COLO829 (cell line): ENCODE measurements around the gene DAP3.
"Not testable (repeated sequence)": the region's sequence is repeated elsewhere in the genome, so short reads cannot be mapped to it uniquely, and the experiment has no call there.

Source experiments
- DNase-seq: peaks from one replicate; pipeline ENCODE4 v3.0.0; 2012; ENCODE audit warnings: low spot score

The DAP3 gene

DNA sequence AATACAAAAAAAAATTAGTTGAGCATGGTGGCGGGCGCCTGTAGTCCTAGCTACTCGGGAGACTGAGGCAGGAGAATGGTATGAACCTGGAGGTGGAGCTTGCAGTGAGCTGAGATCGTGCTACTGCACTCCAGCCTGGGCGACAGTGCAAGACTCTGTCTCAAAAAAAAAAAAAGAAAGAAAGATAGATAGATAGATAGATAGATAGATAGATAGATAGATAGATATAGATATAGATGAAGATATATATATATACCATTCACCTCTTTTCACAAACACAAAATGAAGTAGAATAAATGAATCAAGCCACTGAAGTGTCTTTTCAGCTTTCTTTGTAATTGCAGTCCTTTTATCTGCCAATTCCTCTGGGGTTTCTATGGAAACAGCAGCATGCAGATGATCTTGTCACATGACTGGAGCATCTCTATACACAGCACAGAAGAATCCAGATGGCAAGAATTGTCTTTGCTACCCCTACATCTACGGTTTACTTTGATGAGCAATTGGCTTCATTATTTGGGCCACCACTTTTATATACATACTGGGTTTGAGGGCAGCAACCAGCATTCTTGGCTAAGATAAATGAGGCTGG lies 29.7 kb downstream of the DAP3 start:
- DNase-seq, result not testable (repeated sequence)

DNA sequence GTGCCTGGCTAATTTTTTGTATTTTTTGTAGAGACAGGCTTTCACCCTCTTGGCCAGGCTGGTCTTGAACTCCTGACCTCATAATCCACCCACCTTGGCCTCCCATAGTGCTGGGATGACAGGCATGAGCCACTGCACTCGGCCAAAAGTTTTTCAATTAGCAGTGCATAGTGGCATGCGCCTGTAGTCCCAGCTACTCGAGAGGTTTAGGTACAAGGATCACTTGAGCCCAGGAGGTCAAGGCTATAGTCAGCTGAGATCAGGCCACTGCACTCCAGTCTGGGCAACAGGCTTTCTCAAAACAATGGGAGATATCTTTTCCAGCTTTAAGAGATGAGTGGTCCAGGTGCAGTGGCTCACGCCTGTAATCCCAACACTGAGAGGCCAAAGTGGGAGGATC lies 30.8 kb downstream of the DAP3 start:
- DNase-seq, result no peak

DNA sequence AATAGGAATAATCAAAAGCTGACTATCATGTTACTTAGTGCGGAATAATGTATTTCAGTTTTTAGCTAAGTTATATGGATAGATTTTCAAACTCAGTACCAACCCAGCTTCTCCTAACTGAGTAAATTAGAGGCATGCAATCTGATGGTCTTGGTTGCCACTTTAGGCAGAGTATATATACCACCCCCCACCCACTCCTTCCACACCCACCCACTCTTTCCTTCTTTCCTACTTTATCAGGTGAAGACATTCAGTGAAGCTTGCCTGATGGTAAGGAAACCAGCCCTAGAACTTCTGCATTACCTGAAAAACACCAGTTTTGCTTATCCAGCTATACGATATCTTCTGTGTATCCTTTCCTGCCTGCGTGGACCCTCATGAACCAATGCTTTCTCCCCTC lies 36.3 kb downstream of the DAP3 start:
- DNase-seq, result no peak

DNA sequence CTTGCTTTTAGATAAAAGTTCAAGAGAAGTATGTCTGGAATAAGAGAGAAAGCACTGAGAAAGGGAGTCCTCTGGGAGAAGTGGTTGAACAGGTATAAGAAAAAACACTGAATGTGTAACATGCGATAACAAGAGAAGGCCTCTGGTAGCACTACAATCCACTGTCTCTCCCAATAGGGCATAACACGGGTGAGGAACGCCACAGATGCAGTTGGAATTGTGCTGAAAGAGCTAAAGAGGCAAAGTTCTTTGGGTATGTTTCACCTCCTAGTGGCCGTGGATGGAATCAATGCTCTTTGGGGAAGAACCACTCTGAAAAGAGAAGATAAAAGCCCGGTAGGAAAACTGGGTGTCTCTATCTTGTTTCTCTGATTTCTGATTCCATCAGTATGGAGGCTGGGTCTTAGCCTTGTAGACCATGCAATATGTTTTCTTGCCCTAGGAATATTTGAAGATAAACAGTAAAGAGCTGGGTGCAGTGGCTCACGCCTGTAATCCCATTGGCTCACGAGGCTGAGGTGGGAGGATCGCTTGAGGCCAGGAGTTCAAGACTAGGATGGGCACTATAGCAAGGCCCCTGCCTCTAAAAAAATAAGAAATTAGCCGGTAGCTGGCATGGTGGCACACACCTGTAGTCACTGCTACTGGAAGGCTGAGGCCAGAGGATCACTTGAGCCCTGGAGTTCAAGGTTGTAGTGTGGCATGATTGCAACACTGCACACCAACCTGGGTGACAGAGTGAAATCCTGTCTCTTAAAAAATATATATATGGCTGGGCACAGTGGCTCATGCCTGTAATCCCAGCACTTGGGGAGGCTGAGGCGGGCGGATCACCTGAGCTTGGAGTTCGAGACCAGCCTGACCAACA lies 40.4 kb downstream of the DAP3 start:
- DNase-seq, result peak; percentile 59

DNA sequence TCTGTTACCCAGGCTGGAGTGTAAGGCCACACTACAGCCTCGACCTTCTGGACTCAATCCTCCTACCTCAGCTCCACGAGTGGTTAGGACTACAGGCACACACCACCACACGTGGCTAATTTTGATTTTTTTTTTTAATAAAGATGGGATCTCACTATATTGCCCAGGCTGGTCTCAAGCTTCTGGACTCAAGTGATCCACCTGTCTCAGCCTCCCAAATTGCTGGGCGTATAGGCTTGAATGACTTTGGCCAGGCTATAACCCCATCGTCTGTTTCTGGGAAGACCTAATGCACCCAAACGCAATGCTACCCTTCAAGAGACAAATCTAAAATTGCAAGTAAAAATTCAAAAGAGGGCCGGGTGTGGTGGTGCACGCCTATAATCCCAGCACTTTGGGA lies 52.1 kb downstream of the DAP3 start:
- DNase-seq, result no peak

DNA sequence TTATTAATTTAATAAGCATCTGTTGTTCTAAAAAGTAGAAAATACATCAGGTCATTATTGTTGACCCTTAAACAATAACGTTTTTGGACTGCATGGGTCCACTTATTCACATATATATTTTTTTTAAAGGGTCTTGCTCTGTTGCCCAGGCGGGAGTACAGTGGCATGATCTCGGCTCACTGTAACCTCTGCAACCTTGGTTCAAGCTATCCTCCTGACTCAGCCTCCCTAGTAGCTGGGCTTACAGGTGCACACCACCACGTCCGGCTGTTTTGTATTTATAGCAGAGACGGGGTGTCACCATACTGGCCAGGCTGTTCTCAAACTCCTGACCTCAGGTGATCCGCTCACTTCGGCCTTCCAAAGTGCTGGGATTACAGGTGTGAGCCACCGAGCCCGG lies 53.0 kb downstream of the DAP3 start:
- no peak for DNase-seq

DNA sequence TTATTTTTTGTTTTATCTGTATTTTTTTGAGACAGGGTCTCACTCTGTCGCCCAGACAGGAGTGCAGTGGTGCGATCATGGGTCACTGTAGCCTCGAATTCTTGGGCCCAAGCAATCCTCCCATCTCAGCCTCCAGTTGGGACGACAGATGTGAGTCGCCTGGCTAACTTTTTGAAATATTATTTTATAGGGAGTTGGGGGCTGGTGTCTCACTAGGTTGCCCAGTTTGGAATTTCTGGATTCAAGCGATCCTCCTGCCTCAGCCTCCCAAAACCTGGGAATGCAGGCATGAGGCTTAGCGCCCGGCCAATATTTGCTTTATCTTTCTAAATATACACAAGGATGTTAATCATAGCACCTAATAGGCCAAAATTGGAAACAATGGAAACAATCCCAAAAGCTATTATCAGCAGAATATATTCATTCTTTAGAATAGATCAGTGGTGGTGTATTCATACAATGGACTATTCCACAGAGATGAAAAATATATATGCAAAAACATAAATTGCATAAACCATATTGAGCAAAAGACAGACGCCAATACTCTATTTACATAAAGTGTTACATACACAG lies 55.9 kb downstream of the DAP3 start:
- DNase-seq, result no peak

DNA sequence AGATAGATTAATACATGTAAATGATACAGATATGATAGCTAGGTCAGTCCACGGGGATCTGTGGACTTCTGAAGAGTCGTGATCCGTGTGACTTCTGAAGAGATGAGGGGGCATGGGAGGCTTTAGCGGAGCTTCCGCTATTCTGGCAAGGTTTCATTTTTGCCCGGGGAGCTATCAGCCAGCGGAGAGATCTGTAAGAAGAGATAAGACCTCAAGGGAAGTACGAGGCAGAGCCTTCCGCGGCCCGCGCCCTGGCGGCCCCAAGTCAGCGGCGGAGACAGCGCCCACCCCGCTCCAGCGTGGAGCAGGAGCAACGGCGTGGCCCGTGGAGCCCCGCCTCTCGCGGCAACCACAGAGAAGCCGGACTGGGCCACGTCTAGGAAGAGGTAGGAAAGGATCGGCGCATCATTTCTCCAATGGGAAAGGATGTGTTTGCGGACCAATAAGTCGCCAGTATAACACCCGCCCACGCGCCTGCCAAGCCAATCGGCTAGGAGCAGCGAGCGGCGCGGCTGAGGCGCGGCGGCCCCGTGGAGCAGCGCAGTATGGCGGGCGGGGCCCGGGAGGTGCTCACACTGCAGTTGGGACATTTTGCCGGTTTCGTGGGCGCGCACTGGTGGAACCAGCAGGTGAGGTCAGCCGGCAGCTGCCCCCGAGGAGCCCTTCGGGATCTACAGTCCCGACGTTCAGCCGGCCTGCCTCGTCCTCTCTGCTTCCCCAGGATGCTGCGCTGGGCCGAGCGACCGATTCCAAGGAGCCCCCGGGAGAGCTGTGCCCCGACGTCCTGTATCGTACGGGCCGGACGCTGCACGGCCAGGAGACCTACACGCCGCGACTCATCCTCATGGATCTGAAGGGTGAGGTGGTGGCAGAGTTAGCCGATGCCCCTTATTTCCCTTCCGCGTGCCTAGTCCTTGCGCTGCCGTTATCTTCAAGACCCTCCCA lies 56.7 kb downstream of the DAP3 start:
- DNase-seq, result peak; percentile 84

DNA sequence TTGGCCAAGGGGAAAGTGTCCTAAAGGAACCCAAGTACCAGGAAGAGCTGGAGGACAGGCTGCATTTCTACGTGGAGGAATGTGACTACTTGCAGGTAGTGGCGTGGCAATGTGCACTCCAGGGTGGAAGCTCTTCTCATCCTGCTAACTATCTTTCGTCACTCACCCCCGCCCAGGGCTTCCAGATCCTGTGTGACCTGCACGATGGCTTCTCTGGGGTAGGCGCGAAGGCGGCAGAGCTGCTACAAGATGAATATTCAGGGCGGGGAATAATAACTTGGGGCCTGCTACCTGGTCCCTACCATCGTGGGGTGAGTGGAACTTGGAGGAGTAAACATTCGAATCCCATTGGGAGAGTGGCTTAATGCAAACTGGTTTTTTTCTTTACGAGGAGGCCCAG lies 58.7 kb downstream of the DAP3 start:
- not testable (repeated sequence) for DNase-seq

DNA sequence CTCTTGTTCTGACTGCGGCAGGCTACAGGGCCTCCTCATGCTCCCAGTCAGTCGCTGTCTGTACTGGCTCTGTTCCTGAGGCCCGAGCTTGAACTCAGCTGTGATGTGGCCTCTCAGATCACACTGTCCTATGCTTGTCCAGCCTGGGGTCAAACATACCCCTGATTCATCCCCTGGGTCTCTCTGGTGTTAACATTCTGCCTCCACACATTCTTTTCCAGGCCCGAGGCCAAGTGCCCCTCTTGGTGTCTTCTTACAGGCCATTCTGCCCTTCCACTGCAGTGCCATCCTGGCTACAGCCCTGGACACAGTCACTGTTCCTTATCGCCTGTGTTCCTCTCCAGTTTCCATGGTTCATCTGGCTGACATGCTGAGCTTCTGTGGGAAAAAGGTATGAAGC lies 59.2 kb downstream of the DAP3 start:
- not testable (repeated sequence) for DNase-seq

DNA sequence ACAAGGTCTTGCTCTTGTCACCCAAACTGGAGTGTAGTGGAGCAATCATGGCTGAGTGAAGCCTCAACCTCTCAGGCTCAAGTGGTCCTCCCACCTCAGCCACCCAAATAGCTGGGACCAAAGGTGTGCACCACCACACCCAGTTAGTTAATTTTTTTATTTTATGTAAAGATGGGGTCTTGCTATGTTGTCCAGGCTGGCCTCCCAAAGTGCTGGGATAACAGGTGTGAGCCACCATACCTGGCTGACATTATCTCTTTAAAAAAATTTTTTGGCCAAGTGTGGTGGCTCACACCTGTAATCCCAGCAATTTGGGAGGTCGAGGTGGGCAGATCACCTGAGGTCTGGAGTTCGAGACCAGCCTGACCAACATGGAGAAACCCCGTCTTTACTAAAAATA lies 70.1 kb downstream of the DAP3 start:
- not testable (repeated sequence) for DNase-seq

DNA sequence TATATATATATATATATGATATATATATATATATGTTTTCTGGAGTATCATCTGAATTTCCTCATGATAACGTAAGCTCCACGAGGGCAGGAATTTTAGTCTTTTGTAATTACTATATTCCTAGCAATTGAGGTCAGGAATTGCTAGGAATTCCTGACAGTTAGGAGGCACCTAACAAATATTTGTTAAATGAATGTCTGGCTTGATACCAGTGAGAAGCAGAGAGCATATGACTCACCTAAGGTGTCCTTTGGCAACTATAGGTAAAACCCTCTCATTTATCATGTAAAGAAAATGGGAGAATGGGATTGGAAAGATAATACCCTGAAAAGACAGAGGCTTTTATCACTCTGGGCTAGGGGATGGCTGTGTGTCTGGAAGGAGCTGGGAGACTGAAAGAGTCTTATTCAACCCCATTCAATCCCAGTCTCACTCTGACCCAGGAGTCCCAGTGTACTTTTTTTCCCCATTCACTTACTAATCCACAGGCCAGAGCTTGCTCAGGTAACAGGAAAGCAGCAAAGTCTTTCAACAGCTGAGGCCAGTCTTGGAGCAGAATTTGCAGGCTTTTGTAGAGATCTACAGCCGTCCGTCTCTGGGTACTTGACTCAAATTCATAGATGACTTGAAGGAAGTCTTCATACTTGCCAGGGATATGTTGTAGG lies 71.2 kb downstream of the DAP3 start:
- DNase-seq, result no peak

DNA sequence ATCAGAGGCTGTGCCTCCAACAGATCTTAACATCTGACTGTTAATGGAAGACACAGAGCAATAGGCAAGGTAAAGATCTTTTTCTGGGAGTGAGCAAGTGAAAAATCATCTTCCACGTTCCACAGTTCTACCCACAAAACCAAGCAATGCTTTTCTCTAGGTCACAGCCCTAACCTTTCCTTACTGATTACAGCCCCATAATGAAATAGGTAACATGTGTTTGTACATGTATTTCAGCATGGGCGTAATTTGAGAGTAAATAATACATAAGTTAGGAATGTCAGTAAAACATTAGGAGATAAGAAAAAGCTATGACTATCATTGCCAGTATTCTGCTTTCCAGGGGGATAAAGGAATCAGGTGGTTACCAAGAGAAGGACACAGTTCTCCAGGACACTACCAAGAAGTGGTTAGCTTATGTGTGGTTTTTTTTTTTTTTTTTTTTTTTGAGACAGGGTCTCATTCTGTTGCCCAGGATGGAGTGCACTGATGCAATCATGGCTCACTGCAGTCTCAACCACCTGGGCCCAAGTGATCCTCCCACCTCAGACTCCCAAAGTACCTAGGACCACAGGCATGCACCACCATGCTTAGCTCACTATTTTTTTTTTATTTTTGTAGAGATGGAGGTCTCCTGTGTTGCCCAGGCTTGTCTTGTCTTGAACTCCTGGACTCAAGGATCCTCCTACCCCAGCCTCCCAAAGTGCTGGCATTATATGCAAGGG lies 72.0 kb downstream of the DAP3 start:
- no peak for DNase-seq

DNA sequence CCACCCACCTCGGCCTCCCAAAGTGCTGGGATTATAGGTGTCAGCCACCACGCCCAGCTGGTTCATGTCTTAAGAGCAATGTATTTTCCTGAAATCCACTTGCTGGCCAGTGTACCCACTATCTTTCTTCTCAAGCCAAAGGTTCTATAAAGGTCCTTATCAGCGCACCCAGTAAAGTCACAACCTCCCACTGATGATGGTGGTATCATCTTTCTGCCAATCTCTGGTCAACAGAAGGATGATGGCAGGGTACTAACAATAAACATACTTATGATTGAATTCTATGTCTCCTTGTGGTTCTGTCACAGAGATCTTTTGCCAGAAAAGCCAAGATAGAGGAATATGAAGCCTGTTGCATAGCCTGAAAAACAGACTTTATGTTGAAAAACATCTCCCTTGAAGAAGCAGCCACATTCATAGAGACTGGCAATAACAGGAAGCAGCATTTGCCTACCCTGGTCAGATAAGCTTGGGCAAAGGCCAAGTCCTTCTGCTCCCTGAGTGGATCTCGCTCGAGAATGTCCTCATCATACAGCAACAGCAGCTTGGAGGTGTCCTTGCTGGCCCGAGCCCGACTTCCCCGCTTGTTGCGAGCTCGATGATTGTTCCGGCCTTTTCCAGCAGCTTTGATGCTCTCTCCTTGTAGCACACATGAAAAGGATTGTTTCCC lies 73.0 kb downstream of the DAP3 start:
- DNase-seq, result no peak

DNA sequence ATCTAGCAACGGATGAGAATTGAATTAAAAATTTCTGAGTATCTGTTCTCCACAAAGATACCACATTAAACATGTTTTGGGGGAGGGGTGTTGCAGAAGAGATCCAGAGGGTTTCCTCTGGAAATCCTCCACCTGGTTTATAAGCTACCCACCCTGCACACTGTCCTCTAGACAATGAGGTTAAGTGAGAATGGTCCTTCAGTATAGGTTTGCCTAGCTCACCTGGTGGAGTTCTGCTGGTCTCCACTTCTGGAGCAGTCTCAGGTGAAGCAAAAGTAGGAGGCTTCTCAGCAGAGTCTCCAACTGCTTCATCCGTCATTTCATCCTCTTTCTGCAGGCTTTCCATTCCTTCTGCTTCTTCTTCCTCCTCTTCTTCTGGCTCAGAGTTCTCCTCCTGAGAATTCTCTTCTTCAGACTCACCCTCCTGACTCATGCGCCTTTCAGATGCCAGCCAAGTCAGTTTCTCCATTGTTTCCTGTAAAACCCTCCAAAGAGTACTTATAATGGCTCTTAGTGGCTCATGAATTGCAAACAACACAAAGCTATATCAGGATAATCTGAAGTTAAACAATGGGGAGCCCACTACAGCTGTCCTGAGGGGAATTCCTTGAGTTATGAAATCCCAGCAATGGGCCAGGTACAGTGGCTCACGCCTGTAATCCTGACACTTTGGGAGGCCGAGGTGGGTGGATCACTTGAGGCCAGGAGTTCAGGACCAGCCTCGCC lies 74.4 kb downstream of the DAP3 start:
- not testable (repeated sequence) for DNase-seq

DNA sequence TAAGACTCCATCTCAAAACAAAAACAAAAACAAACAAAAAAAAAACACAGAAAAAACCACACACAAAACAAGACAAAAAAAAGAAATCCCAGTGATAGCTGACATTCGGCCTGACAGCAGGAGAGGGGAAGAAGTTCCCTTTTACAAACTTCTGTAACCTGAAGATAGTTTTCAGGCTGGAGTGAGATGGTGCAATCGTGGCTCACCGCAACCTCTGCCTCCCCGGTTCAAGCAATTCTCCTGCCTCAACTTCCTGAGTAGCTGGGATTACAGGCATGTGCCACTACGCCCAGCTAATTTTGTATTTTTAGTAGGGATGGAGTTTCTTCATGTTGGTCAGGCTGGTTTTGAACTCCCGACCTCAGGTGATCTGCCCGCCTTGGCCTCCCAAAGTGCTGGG lies 75.1 kb downstream of the DAP3 start:
- DNase-seq, result not testable (repeated sequence)

DNA sequence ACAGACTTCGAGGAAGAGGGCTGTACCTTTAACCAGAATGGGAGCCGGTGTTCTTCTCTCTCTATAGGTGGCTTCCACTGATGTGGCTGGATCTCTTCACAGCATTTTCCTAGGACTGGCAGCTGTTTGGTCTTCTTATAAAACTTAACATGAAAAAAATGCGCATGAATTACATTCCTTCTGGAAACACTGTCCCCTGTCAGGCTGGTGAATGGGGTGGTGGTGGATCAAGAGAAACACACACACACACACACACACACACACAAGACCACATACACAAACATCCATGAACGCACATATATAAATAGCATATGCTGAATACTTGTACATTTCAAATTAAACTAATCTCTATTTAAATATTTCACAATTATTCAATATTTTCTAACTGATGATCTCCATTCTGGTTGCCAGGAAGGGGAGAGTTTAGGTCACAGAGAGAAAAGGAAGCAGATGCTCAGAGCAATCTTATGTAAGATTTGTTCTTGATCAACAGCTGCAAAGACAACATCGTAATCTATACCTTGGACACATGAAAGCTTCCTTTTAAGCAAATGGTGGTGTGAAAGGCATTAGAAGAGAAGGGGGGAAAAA lies 78.6 kb downstream of the DAP3 start:
- DNase-seq, result not testable (repeated sequence)

DNA sequence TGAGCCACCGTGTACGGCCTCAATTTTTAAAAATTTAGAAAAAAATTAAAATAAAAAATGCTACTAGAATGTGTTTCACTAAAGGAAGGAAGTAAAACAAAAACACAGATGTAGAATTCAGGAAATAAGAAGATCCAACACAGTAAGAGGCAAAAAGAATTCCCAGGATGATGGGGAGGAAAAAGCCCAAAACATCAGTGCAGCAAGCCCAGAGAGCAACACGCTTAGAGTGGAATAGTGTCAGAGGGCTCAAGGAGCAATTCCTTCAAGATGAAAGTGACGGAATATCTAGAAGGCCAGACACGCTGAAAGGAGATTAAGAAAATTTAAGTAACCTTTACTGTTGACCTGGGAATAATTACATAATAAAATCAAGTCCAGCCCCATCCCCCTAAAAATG lies 80.4 kb downstream of the DAP3 start:
- no peak for DNase-seq

DNA sequence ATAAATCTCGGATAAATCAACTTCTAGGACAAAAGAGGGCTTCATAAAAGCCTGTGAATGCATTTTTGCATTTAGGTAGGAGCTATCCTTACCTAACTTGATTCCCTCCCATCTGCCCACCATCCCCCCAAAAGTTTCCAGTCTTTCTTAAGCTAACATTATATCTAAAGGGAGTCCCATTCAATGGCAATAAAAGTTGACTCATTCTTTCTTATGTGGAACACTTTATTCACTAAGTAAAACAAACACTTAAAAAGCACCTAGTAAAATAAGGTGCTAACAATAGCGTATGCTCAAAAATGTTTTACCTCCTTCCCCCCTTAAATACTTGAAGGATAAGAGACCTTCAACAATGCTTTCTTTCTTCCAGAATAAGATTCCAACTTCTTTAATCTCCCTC lies 84.3 kb downstream of the DAP3 start:
- no peak for DNase-seq
